Caco-2 (cell line): ENCODE measurements around the gene IDH2. TPM values are rescaled to one million over a fixed set of nuclear protein-coding genes. Genes with fewer than 3 reads are reported as not detected.

Experiments used
- BruUV-seq: library from RNA; stranded (reverse); fragments of 400-500 nt; replicated peaks from 2 replicates; lab custom pipeline; 2021; lab: Mats Ljungman, UMichigan
- CTCF ChIA-PET: fragments of 300-600 bp; sonication (Branson Sonifier 250); formaldehyde crosslinking; loops from one replicate; lab custom pipeline; 2022; ENCODE audit warnings: antibody characterized with exemption; lab: Charles Lee
- POLR2A ChIA-PET: fragments of 300-600 bp; sonication (Branson Sonifier 250); formaldehyde crosslinking; loops from one replicate; lab custom pipeline; 2022; ENCODE audit warnings: antibody characterized with exemption; lab: Charles Lee
- DNase-seq, 2 experiments: peaks; one replicate each; pipeline versions ENCODE4 v3.0.0 to v3.0.0-alpha.2; 2020 to 2022
- H3K27me3 ChIP-seq: replicated peaks from 2 replicates; pipeline ENCODE4 v1.6.0; 2011; ENCODE audit warnings: low read length; ENCODE audit not compliant: control insufficient read depth, insufficient read depth
- H3K36me3 ChIP-seq: 2 replicates; pipeline ENCODE4 v1.5.1; 2011; ENCODE audit warnings: low read length; ENCODE audit not compliant: control insufficient read depth, insufficient read depth
- H3K4me1 ChIP-seq: fragments of 250-450 bp; sonication (Bioruptor Pico); 2 replicates; pipeline ENCODE4 v1.5.1; 2020; ENCODE audit warnings: mild to moderate bottlenecking
- H3K4me3 ChIP-seq: 2 replicates; pipeline ENCODE4 v1.5.1; 2011; ENCODE audit warnings: low read depth, mild to moderate bottlenecking, control low read depth, low read length
- H3K9me3 ChIP-seq: fragments of 250-450 bp; sonication (Bioruptor Pico); 2 replicates; pipeline ENCODE4 v1.5.1; 2020; ENCODE audit warnings: mild to moderate bottlenecking, moderate library complexity
- H3K27ac Mint-ChIP-seq: one replicate; pipeline ENCODE4 v1.8.0; 2022; ENCODE audit warnings: mixed read lengths; ENCODE audit not compliant: unreplicated experiment
- H3K27me3 Mint-ChIP-seq: one replicate; pipeline ENCODE4 v1.8.0; 2022; ENCODE audit warnings: mixed read lengths; ENCODE audit not compliant: insufficient read depth, unreplicated experiment
- H3K36me3 Mint-ChIP-seq: one replicate; pipeline ENCODE4 v1.8.0; 2022; ENCODE audit warnings: mild to moderate bottlenecking, mixed read lengths; ENCODE audit not compliant: insufficient read depth, unreplicated experiment
- H3K4me1 Mint-ChIP-seq: one replicate; pipeline ENCODE4 v1.8.0; 2022; ENCODE audit warnings: low read depth, mixed read lengths; ENCODE audit not compliant: unreplicated experiment
- H3K4me3 Mint-ChIP-seq: one replicate; pipeline ENCODE4 v1.8.0; 2022; ENCODE audit warnings: mild to moderate bottlenecking, moderate library complexity, mixed read lengths; ENCODE audit not compliant: unreplicated experiment
- H3K9me3 Mint-ChIP-seq: one replicate; pipeline ENCODE4 v1.8.0; 2022; ENCODE audit warnings: mixed read lengths; ENCODE audit not compliant: unreplicated experiment
- intact Hi-C: fragments of 100-400 bp; cut with micrococcal nuclease; formaldehyde crosslinking; loops from one replicate; pipeline ENCODE4 v1.10.0; 2022; ENCODE audit not compliant: unreplicated experiment
- total RNA-seq: library from RNA; stranded (reverse); gene quantifications from 2 replicates; pipeline ENCODE4 v1.2.3, GENCODE V29; 2022
- TF ChIP-seq, protein P1 (sequence below), 2 experiments: fragments of 200-600 bp in 1 of 2; IDR thresholded peaks; 1 replicate in 1 of 2; 2 replicates in 1 of 2; pipeline versions ENCODE4 v1.5.1 to v1.8.0; 2011 to 2022; ENCODE audit warnings: antibody characterized with exemption in 1 of 2, control low read depth in 1 of 2, inconsistent platforms in 1 of 2, low read depth in 1 of 2, low read length in 1 of 2, mild to moderate bottlenecking in 1 of 2, moderate library complexity in 1 of 2; ENCODE audit not compliant: insufficient read depth in 1 of 2, severe bottlenecking in 1 of 2, unreplicated experiment in 1 of 2

IDH2 gene
- total RNA-seq, 1 experiment from 2014 or later, result 28.7 TPM

DNA sequence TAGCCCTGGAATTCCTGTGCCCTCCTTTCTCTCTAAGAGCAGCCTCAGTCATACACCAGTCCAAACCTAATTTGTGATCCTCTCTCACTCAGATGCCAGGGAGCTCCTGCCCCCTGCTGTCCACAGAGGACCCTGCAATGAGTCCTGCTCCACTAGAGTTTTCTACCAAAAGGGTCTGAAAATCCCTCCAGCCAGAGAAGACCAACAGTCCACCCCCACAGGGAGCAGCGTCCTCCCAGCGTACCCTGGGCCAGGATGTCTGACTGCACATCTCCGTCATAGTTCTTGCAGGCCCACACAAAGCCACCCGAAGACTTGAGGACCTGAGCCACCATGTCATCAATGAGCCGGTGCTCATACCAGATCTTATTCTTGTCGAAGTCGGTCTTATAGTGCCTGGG, 15.4 kb downstream of the IDH2 start:
- TF ChIP-seq, protein P1, sequence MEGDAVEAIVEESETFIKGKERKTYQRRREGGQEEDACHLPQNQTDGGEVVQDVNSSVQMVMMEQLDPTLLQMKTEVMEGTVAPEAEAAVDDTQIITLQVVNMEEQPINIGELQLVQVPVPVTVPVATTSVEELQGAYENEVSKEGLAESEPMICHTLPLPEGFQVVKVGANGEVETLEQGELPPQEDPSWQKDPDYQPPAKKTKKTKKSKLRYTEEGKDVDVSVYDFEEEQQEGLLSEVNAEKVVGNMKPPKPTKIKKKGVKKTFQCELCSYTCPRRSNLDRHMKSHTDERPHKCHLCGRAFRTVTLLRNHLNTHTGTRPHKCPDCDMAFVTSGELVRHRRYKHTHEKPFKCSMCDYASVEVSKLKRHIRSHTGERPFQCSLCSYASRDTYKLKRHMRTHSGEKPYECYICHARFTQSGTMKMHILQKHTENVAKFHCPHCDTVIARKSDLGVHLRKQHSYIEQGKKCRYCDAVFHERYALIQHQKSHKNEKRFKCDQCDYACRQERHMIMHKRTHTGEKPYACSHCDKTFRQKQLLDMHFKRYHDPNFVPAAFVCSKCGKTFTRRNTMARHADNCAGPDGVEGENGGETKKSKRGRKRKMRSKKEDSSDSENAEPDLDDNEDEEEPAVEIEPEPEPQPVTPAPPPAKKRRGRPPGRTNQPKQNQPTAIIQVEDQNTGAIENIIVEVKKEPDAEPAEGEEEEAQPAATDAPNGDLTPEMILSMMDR (IDR thresholded peaks at IDR 0.05; ENCODE audit: insufficient read depth in 1 of 2, low read depth in 1 of 2, low read length in 1 of 2, severe bottlenecking in 1 of 2, unreplicated experiment in 1 of 2), result peak; percentile 79 to 81
- no peaks in the 10 kb centered on the region for H3K9me3 ChIP-seq
- no TSS peak for BruUV-seq
- H3K4me3 ChIP-seq, result no peak overlapping the region
- no peaks in the 10 kb centered on the region; the same call in 1 of the 2 replicates for H3K36me3 ChIP-seq
- peak; percentile 57 to 65 for DNase-seq
- Mint-ChIP-seq H3K4me1 (no peaks in the 10 kb centered on the region), H3K4me3 (no peak overlapping the region), H3K36me3 (peaks cover 16% of the 10 kb centered on the region), H3K9me3 (peaks cover 1% of the 10 kb centered on the region), H3K27ac (no peak overlapping the region), H3K27me3 (no peaks in the 10 kb centered on the region)
- no peaks in the 10 kb centered on the region for H3K27me3 ChIP-seq
- ChIA-PET POLR2A (no interaction called here), CTCF (interaction anchor here (0.6 to 2.0 kb wide), 8 partner anchors 8 to 347 kb away, joined by 3 to 11 read pairs (median 4); partner anchors contain the start of gene AP3S2)
- H3K4me1 ChIP-seq, result no peaks in the 10 kb centered on the region
- intact Hi-C loops, result loop anchor here (1.0 to 5.0 kb wide), 3 partner anchors 175 to 345 kb away; partner anchors contain the start of gene ARPIN

GRCh38 chr15:90085565-90085964, 16.7 kb downstream of the IDH2 start:
- CTCF ChIA-PET, result interaction anchor here (1.4 kb wide), 1 partner anchor 10 kb away, joined by 4 read pairs; no protein-coding TSS in a partner anchor
- peaks cover 22% of the 10 kb centered on the region for H3K36me3 Mint-ChIP-seq
- TF ChIP-seq, protein P1 (IDR thresholded peaks at IDR 0.05; ENCODE audit: insufficient read depth in 1 of 2, low read depth in 1 of 2, low read length in 1 of 2, severe bottlenecking in 1 of 2, unreplicated experiment in 1 of 2), result no peak
- Histone ChIP-seq H3K4me1 (no peaks in the 10 kb centered on the region), H3K27me3 (no peaks in the 10 kb centered on the region), H3K4me3 (no peak overlapping the region), H3K9me3 (no peaks in the 10 kb centered on the region), H3K36me3 (no peaks in the 10 kb centered on the region; the same call in 1 of the 2 replicates)
- no peak for DNase-seq
- H3K4me1 Mint-ChIP-seq, result no peaks in the 10 kb centered on the region
- no peak overlapping the region for H3K27ac Mint-ChIP-seq
- no peak overlapping the region for H3K4me3 Mint-ChIP-seq
- POLR2A ChIA-PET, result no interaction called here
- no TSS peak for BruUV-seq
- intact Hi-C loops, result loop anchor here (5.0 kb wide), 2 partner anchors 173 to 343 kb away; partner anchors contain the start of gene ARPIN
- H3K27me3 Mint-ChIP-seq, result no peaks in the 10 kb centered on the region
- no peaks in the 10 kb centered on the region for H3K9me3 Mint-ChIP-seq

DNA sequence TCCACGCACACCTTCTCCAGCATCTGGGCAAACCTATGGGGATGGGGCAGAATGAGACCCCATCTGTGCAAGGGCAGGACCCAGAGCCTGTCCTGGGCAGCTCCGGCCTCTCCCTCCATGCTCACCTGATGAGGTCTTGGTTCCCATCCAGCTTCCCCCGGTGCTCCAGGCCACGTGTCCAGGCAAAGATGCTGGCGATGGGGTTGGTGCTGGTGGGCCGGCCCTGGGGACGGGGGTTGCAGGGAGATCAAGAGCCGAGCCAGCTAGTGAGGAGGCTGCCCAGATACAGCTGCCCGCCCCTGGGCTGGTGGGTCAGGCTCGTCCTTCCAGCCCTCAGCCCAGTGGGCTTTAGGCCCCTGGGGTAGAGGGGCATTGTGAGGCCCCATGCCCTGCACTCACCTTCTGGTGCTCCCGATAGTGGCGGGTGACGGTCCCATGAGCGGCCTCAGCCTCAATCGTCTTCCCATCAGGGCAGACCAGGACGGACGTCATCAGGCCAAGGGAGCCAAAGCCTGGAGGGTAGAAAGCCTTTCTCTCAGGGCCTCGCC, 17.3 kb downstream of the IDH2 start:
- no peak overlapping the region for H3K27ac Mint-ChIP-seq
- ChIA-PET CTCF (interaction anchor here (1.4 kb wide), 1 partner anchor 9 kb away, joined by 4 read pairs; no protein-coding TSS in a partner anchor), POLR2A (no interaction called here)
- intact Hi-C loops, result loop anchor here (5.0 kb wide), 2 partner anchors 173 to 343 kb away; partner anchors contain the start of gene ARPIN
- DNase-seq, result no peak
- TF ChIP-seq, protein P1 (IDR thresholded peaks at IDR 0.05; ENCODE audit: insufficient read depth in 1 of 2, low read depth in 1 of 2, low read length in 1 of 2, severe bottlenecking in 1 of 2, unreplicated experiment in 1 of 2), result no peak
- BruUV-seq, result no TSS peak
- no peaks in the 10 kb centered on the region for H3K27me3 Mint-ChIP-seq
- H3K9me3 ChIP-seq, result no peaks in the 10 kb centered on the region
- no peaks in the 10 kb centered on the region for H3K4me1 Mint-ChIP-seq
- no peaks in the 10 kb centered on the region for H3K27me3 ChIP-seq
- no peaks in the 10 kb centered on the region; the same call in 1 of the 2 replicates for H3K36me3 ChIP-seq
- no peak overlapping the region for H3K4me3 ChIP-seq
- no peaks in the 10 kb centered on the region for H3K9me3 Mint-ChIP-seq
- no peak overlapping the region for H3K4me3 Mint-ChIP-seq
- H3K36me3 Mint-ChIP-seq, result peaks cover 28% of the 10 kb centered on the region
- no peaks in the 10 kb centered on the region for H3K4me1 ChIP-seq
